Left colon (tissue), 2 donors: ENCODE results near the gene TUBE1. TPM values are rescaled to one million over a fixed set of nuclear protein-coding genes. Genes with fewer than 3 reads are reported as not detected.

Experiments used
- total RNA-seq, 2 donors: library from RNA; stranded (reverse); fragmentation: NEBNext Ultra II Directional; extraction: Animal tissue kit (Norgen Biotek cat#: 25700); gene quantifications; one replicate each; pipeline ENCODE4 v1.2.1, GENCODE V29; 2021
- donor health status: DM: no; HTN: no; CAD: no.
- donor health status: DM: yes; HTN: yes; CAD: no.

Gene TUBE1
- total RNA-seq, 2 donors from 2014 or later, result 8.7 to 9.1 TPM

Other genes starting within 250 kb of the TUBE1 start
- 10 to 100 TPM; 16.0 to 23.8 TPM for gene FYN, start 214.0 kb downstream of the TUBE1 start, total RNA-seq
- gene CCN6, start 33.4 kb downstream of the TUBE1 start, total RNA-seq, result not detected
- gene FAM229B, start 109 bp upstream of the TUBE1 start, total RNA-seq, result 1 to 10 TPM in 1 of 2 donors, under 1 TPM in 1; 0.49 to 3.3 TPM
- 10 to 100 TPM; 12.4 to 31.8 TPM for gene LAMA4, start 167.1 kb upstream of the TUBE1 start, total RNA-seq